ENCODE data around the gene FKBP4.
"Not testable (repeated sequence)": the region's sequence is repeated elsewhere in the genome, so short reads cannot be mapped to it uniquely, and the experiment has no call there.

FKBP4 gene

GRCh38 chr12:2794736-2795289, at the start of gene FKBP4:
Gene FKBP4, plus strand, starts transcription at chr12:2794970. Its CDS starts 170 bp downstream, at chr12:2795140.
- DNase-seq (ENCODE audit: low read depth in 2 of 2): peak; percentile 85 to 91

- DNase-seq (ENCODE audit: low read depth in 2 of 2): no peak
These were observed 49.1 kb upstream of the FKBP4 start for GRCh38 chr12:2745655-2746054.

- no peak for DNase-seq (ENCODE audit: low read depth in 2 of 2)
These were observed 45.2 kb upstream of the FKBP4 start for GRCh38 chr12:2749580-2749979.

- DNase-seq (ENCODE audit: low read depth in 2 of 2): no peak
These were observed 44.6 kb upstream of the FKBP4 start for GRCh38 chr12:2750185-2750584.

GRCh38 chr12:2751230-2751629, 43.5 kb upstream of the FKBP4 start:
- DNase-seq (ENCODE audit: low read depth in 2 of 2): no peak

- no peak for DNase-seq (ENCODE audit: low read depth in 2 of 2)
These were observed 43.1 kb upstream of the FKBP4 start for GRCh38 chr12:2751686-2752085.

- DNase-seq (ENCODE audit: low read depth in 2 of 2): peak; percentile 56 to 71
These were observed 41.9 kb upstream of the FKBP4 start for GRCh38 chr12:2752676-2753371.

- DNase-seq (ENCODE audit: low read depth in 2 of 2): no peak
These were observed 41.2 kb upstream of the FKBP4 start for GRCh38 chr12:2753536-2753935.

GRCh38 chr12:2754208-2754607, 40.6 kb upstream of the FKBP4 start:
- DNase-seq (ENCODE audit: low read depth in 2 of 2): no peak

GRCh38 chr12:2756756-2757155, 38.0 kb upstream of the FKBP4 start:
- DNase-seq (ENCODE audit: low read depth in 2 of 2): no peak

- no peak for DNase-seq (ENCODE audit: low read depth in 2 of 2)
These were observed 35.0 kb upstream of the FKBP4 start for GRCh38 chr12:2759733-2760132.

GRCh38 chr12:2764398-2764797, 30.4 kb upstream of the FKBP4 start:
- DNase-seq (ENCODE audit: low read depth in 2 of 2): no peak

- no peak for DNase-seq (ENCODE audit: low read depth in 2 of 2)
These were observed 29.7 kb upstream of the FKBP4 start for GRCh38 chr12:2765052-2765451.

GRCh38 chr12:2765608-2766007, 29.2 kb upstream of the FKBP4 start:
- no peak for DNase-seq (ENCODE audit: low read depth in 2 of 2)

- DNase-seq (ENCODE audit: low read depth in 2 of 2): no peak
These were observed 26.4 kb upstream of the FKBP4 start for GRCh38 chr12:2768224-2768961.

GRCh38 chr12:2769866-2770533, 24.8 kb upstream of the FKBP4 start:
- DNase-seq (ENCODE audit: low read depth in 2 of 2): no peak

GRCh38 chr12:2770544-2770943, 24.2 kb upstream of the FKBP4 start:
- not testable (repeated sequence) for DNase-seq (ENCODE audit: low read depth in 2 of 2)

- no peak for DNase-seq (ENCODE audit: low read depth in 2 of 2)
These were observed 22.4 kb upstream of the FKBP4 start for GRCh38 chr12:2772370-2772769.

- no peak for DNase-seq (ENCODE audit: low read depth in 2 of 2)
These were observed 21.4 kb upstream of the FKBP4 start for GRCh38 chr12:2773199-2773875.

- no peak for DNase-seq (ENCODE audit: low read depth in 2 of 2)
These were observed 19.3 kb upstream of the FKBP4 start for GRCh38 chr12:2775431-2775830.

- no peak for DNase-seq (ENCODE audit: low read depth in 2 of 2)
These were observed 18.5 kb upstream of the FKBP4 start for GRCh38 chr12:2776129-2776806.

Measured in stimulated activated CD4-positive, alpha-beta T cell treated with anti-CD3 and anti-CD28 coated beads, Interleukin-1b, Interleukin-23, amount 100 ng/mL, for 4 hours (primary cell).